WTC11 (cell line): ENCODE measurements around the gene CATSPERB. TPM values are rescaled to one million over a fixed set of nuclear protein-coding genes. Genes with fewer than 3 reads are reported as not detected.
"Not testable (repeated sequence)": the region's sequence is repeated elsewhere in the genome, so short reads cannot be mapped to it uniquely, and the experiment has no call there.

Source experiments
- ATAC-seq: fragments of 200-7000 bp; cut with Tn5 transposase; 2 replicates; pipeline ENCODE4 v1.10.0; 2021; ENCODE audit warnings: mild to moderate bottlenecking, moderate library complexity
- CTCF ChIA-PET: fragments of 300-600 bp; sonication (Branson Sonifier 250); formaldehyde crosslinking; loops from one replicate; lab custom pipeline; 2021; ENCODE audit warnings: antibody characterized with exemption; lab: Charles Lee
- POLR2A ChIA-PET: fragments of 350-600 bp; sonication (Branson Sonifier 250); formaldehyde crosslinking; loops from one replicate; lab custom pipeline; 2021; ENCODE audit warnings: antibody characterized with exemption; lab: Charles Lee
- DNase-seq: peaks from one replicate; pipeline ENCODE4 v3.0.0; 2021; ENCODE audit warnings: low spot score
- H3K27ac Mint-ChIP-seq: 2 replicates; pipeline ENCODE4 v1.8.0; 2021; ENCODE audit warnings: mixed read lengths
- H3K27me3 Mint-ChIP-seq: 2 replicates; pipeline ENCODE4 v1.8.0; 2021; ENCODE audit warnings: low read depth, mild to moderate bottlenecking, moderate library complexity, mixed read lengths
- H3K36me3 Mint-ChIP-seq: 2 replicates; pipeline ENCODE4 v1.8.0; 2021; ENCODE audit warnings: mixed read lengths
- H3K4me1 Mint-ChIP-seq: 2 replicates; pipeline ENCODE4 v1.8.0; 2022; ENCODE audit warnings: mixed read lengths
- H3K4me3 Mint-ChIP-seq: 2 replicates; pipeline ENCODE4 v1.8.0; 2021; ENCODE audit warnings: mild to moderate bottlenecking, moderate library complexity, mixed read lengths
- H3K9me3 Mint-ChIP-seq: 2 replicates; pipeline ENCODE4 v1.8.0; 2021; ENCODE audit warnings: mixed read lengths
- ELF4 ChIP-seq: sonication (generic); formaldehyde crosslinking; IDR thresholded peaks from 2 replicates; pipeline ENCODE4 v1.8.1; 2022; ENCODE audit warnings: low read depth, mild to moderate bottlenecking, moderate library complexity, missing genetic modification reagents
- MYBL2 ChIP-seq: sonication (generic); formaldehyde crosslinking; IDR thresholded peaks from 2 replicates; pipeline ENCODE4 v1.8.1; 2023; ENCODE audit warnings: mild to moderate bottlenecking, moderate library complexity, missing genetic modification reagents
- NR1H2 ChIP-seq: sonication (generic); formaldehyde crosslinking; IDR thresholded peaks from 2 replicates; pipeline ENCODE4 v1.9.0; 2021; ENCODE audit warnings: mild to moderate bottlenecking, moderate library complexity, missing genetic modification reagents
- RELA ChIP-seq: sonication (generic); formaldehyde crosslinking; IDR thresholded peaks from 2 replicates; pipeline ENCODE4 v1.8.1; 2022; ENCODE audit warnings: missing genetic modification reagents, mild to moderate bottlenecking, borderline replicate concordance
- SOX15 ChIP-seq: fragments of 250-450 bp; sonication (Bioruptor Pico); IDR thresholded peaks from 2 replicates; pipeline ENCODE4 v1.9.0; 2021; ENCODE audit warnings: mild to moderate bottlenecking
- SP1 ChIP-seq: sonication (generic); formaldehyde crosslinking; conservative IDR thresholded peaks from 2 replicates; pipeline ENCODE4 v1.8.1; 2022; ENCODE audit warnings: missing genetic modification reagents
- TCF7 ChIP-seq: sonication (generic); formaldehyde crosslinking; IDR thresholded peaks from 2 replicates; pipeline ENCODE4 v1.8.0; 2022; ENCODE audit warnings: mild to moderate bottlenecking, low read depth, missing genetic modification reagents, moderate library complexity
- ZNF121 ChIP-seq: sonication (generic); formaldehyde crosslinking; IDR thresholded peaks from 2 replicates; pipeline ENCODE4 v1.8.0; 2023; ENCODE audit warnings: missing genetic modification reagents
- ZNF232 ChIP-seq: sonication (generic); formaldehyde crosslinking; IDR thresholded peaks from 2 replicates; pipeline ENCODE4 v1.8.0; 2022; ENCODE audit warnings: mild to moderate bottlenecking, missing genetic modification reagents
- total RNA-seq: library from RNA; stranded (reverse); gene quantifications from 3 replicates; pipeline ENCODE4 v1.2.3, GENCODE V29; 2021
- TF ChIP-seq, protein P1 (sequence below): fragments of 250-450 bp; sonication (Bioruptor Pico); IDR thresholded peaks from 2 replicates; pipeline ENCODE4 v1.9.0; 2021; ENCODE audit warnings: mild to moderate bottlenecking, borderline replicate concordance
- TF ChIP-seq, protein P2 (sequence below): sonication (generic); formaldehyde crosslinking; IDR thresholded peaks from 2 replicates; pipeline ENCODE4 v1.8.1; 2023; ENCODE audit warnings: mild to moderate bottlenecking, moderate library complexity, missing genetic modification reagents
- TF ChIP-seq, protein P3 (sequence below): fragments of 200-600 bp; IDR thresholded peaks from 2 replicates; pipeline ENCODE4 v1.8.0; 2022; ENCODE audit warnings: antibody characterized with exemption
- TF ChIP-seq, protein P4 (sequence below): sonication (generic); formaldehyde crosslinking; IDR thresholded peaks from 2 replicates; pipeline ENCODE4 v1.8.1; 2022; ENCODE audit warnings: low read depth, mild to moderate bottlenecking, moderate library complexity, missing genetic modification reagents, borderline replicate concordance
- TF ChIP-seq, protein P5 (sequence below): sonication (generic); formaldehyde crosslinking; IDR thresholded peaks from 2 replicates; pipeline ENCODE4 v1.8.1; 2023; ENCODE audit warnings: mild to moderate bottlenecking, missing genetic modification reagents

CATSPERB gene
- total RNA-seq, 1 experiment from 2014 or later = 0.11 TPM

DNA sequence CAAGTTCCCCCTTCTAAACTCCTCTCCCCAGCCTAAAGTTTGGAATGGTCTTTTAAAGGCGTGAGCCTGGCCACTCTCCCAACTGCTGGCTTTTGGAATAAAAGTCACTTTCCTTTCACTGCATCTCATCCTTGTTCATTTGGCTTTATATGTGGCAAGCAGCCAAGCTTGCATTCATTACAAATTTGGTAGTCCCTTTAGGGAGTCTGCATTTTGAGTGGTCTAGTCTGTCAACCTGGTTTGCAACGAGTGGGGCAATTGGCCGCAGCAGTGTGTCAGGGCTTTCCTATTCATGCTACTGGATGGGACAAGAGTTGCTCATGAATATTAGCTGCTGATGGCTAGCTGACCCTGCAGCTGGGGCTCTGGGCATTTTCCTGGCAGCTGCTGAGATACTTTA lies 57.0 kb downstream of the CATSPERB start (continued):
- TF ChIP-seq, protein P1, sequence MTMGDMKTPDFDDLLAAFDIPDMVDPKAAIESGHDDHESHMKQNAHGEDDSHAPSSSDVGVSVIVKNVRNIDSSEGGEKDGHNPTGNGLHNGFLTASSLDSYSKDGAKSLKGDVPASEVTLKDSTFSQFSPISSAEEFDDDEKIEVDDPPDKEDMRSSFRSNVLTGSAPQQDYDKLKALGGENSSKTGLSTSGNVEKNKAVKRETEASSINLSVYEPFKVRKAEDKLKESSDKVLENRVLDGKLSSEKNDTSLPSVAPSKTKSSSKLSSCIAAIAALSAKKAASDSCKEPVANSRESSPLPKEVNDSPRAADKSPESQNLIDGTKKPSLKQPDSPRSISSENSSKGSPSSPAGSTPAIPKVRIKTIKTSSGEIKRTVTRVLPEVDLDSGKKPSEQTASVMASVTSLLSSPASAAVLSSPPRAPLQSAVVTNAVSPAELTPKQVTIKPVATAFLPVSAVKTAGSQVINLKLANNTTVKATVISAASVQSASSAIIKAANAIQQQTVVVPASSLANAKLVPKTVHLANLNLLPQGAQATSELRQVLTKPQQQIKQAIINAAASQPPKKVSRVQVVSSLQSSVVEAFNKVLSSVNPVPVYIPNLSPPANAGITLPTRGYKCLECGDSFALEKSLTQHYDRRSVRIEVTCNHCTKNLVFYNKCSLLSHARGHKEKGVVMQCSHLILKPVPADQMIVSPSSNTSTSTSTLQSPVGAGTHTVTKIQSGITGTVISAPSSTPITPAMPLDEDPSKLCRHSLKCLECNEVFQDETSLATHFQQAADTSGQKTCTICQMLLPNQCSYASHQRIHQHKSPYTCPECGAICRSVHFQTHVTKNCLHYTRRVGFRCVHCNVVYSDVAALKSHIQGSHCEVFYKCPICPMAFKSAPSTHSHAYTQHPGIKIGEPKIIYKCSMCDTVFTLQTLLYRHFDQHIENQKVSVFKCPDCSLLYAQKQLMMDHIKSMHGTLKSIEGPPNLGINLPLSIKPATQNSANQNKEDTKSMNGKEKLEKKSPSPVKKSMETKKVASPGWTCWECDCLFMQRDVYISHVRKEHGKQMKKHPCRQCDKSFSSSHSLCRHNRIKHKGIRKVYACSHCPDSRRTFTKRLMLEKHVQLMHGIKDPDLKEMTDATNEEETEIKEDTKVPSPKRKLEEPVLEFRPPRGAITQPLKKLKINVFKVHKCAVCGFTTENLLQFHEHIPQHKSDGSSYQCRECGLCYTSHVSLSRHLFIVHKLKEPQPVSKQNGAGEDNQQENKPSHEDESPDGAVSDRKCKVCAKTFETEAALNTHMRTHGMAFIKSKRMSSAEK (CRISPR knock-in tag) = no peak
- TF ChIP-seq, protein P2, sequence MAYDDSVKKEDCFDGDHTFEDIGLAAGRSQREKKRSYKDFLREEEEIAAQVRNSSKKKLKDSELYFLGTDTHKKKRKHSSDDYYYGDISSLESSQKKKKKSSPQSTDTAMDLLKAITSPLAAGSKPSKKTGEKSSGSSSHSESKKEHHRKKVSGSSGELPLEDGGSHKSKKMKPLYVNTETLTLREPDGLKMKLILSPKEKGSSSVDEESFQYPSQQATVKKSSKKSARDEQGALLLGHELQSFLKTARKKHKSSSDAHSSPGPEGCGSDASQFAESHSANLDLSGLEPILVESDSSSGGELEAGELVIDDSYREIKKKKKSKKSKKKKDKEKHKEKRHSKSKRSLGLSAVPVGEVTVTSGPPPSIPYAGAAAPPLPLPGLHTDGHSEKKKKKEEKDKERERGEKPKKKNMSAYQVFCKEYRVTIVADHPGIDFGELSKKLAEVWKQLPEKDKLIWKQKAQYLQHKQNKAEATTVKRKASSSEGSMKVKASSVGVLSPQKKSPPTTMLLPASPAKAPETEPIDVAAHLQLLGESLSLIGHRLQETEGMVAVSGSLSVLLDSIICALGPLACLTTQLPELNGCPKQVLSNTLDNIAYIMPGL = no peak
- TF ChIP-seq MYBL2 (CRISPR knock-in tag) (no peak), TCF7 (CRISPR knock-in tag) (no peak), RELA (no peak), ELF4 (CRISPR knock-in tag) (no peak), SP1 (no peak), SOX15 (no peak)
- TF ChIP-seq, protein P3, sequence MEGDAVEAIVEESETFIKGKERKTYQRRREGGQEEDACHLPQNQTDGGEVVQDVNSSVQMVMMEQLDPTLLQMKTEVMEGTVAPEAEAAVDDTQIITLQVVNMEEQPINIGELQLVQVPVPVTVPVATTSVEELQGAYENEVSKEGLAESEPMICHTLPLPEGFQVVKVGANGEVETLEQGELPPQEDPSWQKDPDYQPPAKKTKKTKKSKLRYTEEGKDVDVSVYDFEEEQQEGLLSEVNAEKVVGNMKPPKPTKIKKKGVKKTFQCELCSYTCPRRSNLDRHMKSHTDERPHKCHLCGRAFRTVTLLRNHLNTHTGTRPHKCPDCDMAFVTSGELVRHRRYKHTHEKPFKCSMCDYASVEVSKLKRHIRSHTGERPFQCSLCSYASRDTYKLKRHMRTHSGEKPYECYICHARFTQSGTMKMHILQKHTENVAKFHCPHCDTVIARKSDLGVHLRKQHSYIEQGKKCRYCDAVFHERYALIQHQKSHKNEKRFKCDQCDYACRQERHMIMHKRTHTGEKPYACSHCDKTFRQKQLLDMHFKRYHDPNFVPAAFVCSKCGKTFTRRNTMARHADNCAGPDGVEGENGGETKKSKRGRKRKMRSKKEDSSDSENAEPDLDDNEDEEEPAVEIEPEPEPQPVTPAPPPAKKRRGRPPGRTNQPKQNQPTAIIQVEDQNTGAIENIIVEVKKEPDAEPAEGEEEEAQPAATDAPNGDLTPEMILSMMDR = no peak
- TF ChIP-seq, protein P4, sequence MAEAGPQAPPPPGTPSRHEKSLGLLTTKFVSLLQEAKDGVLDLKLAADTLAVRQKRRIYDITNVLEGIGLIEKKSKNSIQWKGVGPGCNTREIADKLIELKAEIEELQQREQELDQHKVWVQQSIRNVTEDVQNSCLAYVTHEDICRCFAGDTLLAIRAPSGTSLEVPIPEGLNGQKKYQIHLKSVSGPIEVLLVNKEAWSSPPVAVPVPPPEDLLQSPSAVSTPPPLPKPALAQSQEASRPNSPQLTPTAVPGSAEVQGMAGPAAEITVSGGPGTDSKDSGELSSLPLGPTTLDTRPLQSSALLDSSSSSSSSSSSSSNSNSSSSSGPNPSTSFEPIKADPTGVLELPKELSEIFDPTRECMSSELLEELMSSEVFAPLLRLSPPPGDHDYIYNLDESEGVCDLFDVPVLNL (CRISPR knock-in tag) = no peak

DNA sequence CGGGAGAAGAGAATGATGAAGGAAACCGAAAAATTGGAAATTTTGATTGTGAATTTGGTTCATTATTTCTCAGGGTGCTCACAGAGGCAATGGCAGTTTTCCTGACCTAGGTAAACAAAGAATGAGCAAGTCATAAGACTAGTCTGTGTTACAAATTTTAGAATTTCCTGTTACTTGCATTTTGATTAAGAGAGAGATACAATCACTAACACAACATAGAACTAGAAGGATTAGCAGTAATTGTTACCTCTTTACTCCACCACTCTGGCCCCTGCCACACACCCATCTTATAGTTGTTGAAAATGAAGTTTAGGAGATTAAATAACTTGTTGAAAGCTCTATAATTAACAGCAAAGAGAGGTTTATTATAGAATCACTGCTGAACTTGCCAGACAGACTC lies 62.0 kb downstream of the CATSPERB start:
- no peak for TF ChIP-seq NR1H2
- H3K9me3 Mint-ChIP-seq = peaks cover 55% of the 10 kb centered on the region
- ATAC-seq (no peak), DNase-seq (no peak)
- H3K4me1 Mint-ChIP-seq = no peaks in the 10 kb centered on the region
- peaks cover 11% of the 10 kb centered on the region for H3K36me3 Mint-ChIP-seq
- no peaks in the 10 kb centered on the region; the same call in 1 of the 2 replicates for H3K27me3 Mint-ChIP-seq
- POLR2A ChIA-PET = no interaction called here
- H3K4me3 Mint-ChIP-seq = no peak overlapping the region
- CTCF ChIA-PET = no interaction called here
- no peak overlapping the region for H3K27ac Mint-ChIP-seq

DNA sequence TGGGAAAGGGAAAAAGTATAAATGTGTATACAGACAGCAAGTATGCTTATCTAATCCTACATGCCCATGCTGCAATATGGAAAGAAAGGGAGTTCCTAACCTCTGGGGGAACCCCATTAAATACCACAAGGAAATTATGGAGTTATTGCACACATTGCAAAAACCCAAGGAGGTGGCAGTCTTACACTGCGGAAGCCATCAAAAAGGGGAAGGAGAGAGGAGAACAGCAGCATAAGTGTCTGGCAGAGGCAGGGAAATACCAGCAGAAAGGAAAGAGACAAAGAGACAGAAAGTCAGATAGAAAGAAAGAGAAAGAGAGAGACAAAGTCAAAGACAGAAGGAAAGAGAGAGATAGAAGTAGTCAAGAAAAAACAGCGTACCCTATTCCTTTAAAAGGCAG lies 64.8 kb downstream of the CATSPERB start:
- DNase-seq, ATAC-seq, H3K27me3 Mint-ChIP-seq, H3K27ac Mint-ChIP-seq, H3K4me3 Mint-ChIP-seq, POLR2A ChIA-PET, CTCF ChIA-PET, H3K36me3 Mint-ChIP-seq: not testable (repeated sequence)
- Mint-ChIP-seq H3K4me1 (peaks cover 12% of the 10 kb centered on the region), H3K9me3 (peaks cover 48% of the 10 kb centered on the region)

DNA sequence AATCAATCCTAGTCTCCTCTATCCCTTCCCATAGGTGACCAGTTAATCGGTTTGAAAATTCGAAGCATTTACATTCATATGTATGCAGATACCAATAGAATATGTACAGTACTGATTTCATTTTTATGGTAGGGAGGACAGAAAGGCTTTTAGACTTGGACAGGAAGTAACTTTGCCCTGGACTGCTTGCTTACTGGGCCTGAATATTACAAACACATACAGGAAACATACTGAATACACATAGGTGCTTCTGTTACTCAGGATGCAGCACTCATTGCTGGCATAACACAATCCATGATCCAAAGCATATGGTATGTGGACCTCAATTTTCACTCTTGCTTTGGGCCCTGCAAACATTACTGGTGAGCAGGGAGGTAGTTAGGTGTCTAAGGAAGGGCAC lies 71.1 kb downstream of the CATSPERB start:
- POLR2A ChIA-PET = no interaction called here
- H3K4me1 Mint-ChIP-seq = peaks cover 14% of the 10 kb centered on the region
- H3K27ac Mint-ChIP-seq = no peak overlapping the region
- no peaks in the 10 kb centered on the region for H3K36me3 Mint-ChIP-seq
- no peaks in the 10 kb centered on the region for H3K27me3 Mint-ChIP-seq
- peaks cover 16% of the 10 kb centered on the region for H3K9me3 Mint-ChIP-seq
- CTCF ChIA-PET = interaction anchor here (0.8 kb wide), 1 partner anchor 251 kb away, joined by 5 read pairs; no protein-coding TSS in a partner anchor
- DNase-seq (no peak), ATAC-seq (no peak)
- no peak overlapping the region for H3K4me3 Mint-ChIP-seq
- no peak for TF ChIP-seq SP1
- TF ChIP-seq ZNF232 (CRISPR knock-in tag) = no peak
- TF ChIP-seq, protein P1 (CRISPR knock-in tag) = no peak
- no peak for TF ChIP-seq ZNF121
- TF ChIP-seq, protein P5, sequence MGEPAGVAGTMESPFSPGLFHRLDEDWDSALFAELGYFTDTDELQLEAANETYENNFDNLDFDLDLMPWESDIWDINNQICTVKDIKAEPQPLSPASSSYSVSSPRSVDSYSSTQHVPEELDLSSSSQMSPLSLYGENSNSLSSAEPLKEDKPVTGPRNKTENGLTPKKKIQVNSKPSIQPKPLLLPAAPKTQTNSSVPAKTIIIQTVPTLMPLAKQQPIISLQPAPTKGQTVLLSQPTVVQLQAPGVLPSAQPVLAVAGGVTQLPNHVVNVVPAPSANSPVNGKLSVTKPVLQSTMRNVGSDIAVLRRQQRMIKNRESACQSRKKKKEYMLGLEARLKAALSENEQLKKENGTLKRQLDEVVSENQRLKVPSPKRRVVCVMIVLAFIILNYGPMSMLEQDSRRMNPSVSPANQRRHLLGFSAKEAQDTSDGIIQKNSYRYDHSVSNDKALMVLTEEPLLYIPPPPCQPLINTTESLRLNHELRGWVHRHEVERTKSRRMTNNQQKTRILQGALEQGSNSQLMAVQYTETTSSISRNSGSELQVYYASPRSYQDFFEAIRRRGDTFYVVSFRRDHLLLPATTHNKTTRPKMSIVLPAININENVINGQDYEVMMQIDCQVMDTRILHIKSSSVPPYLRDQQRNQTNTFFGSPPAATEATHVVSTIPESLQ = no peak
